Measurements from ENCODE around the gene GLB1L2.
"Not testable (repeated sequence)": the region's sequence is repeated elsewhere in the genome, so short reads cannot be mapped to it uniquely, and the experiment has no call there.

GLB1L2 gene

DNA sequence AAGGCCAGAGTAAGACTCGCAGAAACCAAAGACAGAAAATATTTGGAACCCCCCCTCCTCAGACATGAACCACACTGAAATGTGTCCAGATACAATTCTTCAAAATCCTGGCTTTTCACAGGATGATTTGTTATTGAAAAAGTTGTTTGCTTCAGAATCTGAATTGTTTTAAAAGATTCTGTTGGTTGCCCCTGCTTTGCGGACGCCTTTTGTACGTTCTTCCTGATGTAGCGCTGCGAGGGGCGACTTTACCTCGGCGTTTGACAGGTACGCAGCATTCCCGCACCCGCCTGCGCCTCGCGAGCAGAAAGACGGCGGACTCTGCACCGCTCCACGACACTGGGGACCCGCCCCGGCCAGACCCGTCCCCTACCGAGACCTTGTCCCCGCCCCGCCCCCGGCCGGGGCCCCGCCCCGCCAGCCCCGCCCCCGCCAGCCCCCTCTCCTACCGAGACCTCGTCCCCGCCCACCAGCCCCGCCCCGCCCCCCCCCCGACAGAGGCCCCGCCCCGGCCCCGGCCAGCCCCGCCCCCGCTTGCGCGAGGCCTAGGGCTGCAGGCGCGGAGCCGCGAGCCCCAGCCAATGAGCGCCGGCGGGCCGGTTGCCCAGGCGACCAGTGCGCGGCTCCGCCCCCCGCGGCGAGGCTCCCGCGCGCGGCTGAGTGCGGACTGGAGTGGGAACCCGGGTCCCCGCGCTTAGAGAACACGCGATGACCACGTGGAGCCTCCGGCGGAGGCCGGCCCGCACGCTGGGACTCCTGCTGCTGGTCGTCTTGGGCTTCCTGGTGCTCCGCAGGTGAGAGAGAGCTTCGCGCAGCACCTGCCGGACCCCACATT is at the start of gene GLB1L2:
Gene GLB1L2, plus strand, starts transcription at position 635 of the 835 bp plus-strand sequence. Its CDS starts 74 bp downstream, at position 709.
- peak; percentile 75 for DNase-seq (ENCODE audit: low spot score)

DNA sequence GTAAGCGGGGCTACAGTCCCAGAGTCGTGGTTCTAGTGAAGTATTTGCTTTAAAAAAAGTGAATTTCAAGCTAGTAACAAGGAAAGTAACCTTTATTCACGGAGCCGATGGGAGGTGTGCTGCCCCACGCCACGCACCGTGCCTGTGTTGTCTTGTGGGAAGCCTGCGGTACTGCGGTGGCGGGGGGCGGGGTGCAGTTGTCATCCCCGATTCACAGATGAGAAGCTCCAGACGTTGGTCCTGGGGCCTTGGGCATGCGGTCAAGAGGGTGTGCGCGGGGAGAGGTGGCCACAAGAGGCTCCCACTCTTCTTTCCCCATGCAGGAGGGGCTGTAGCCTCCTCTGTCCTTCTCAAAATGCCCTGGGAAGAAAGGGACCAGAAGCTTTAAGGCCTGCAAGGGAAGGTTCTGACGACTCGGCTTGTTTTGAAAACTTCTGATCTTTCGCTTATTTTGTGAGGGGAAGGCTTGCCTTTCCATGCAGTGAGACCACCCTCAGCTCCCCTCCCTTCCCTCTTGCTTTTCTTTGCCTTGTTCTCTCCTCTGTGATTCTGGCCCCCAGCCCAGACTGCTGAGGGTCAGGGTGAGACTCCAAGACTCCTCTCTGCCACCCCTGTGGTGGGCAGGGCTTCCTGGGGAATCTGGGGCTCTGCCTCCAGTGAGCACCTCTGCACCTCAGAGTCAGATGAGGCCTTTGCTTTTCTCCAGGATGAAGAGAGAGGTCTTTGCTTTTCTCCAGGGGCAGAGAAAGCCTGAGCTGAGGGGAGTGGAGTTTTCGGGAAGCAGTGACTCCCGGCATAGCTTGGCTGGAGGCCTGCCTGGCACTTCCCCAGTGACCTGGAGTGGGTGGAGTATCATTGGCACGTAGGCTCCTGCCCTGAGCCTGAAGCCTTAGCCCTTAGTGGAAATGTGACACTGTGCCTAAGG is 49.4 kb upstream of the GLB1L2 start:
- DNase-seq (ENCODE audit: low spot score) = no peak

- no peak for DNase-seq (ENCODE audit: low spot score)
These were observed 48.1 kb upstream of the GLB1L2 start for GRCh38 chr11:134283461-134284230.

GRCh38 chr11:134284349-134284748 is 47.4 kb upstream of the GLB1L2 start:
- DNase-seq (ENCODE audit: low spot score) = not testable (repeated sequence)

DNA sequence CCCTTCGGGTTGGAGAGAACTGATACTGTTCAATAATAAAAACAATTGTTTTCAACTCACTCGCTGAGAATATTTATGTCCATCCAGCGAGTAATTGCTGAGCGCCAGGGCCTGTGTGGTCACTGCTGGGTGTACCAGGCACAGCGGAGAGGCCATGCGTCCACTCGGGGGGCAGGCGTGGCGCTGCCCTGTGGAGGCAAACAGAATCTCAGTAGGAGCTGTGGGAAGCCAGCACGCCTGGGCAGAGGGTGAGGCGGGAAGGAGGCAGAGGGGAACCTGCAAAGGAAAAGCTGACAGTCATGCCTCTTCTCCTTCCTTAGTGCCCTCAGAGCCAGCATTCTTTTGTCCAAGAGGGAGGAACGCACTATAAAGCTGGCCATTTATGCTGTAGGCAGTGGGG is 44.2 kb upstream of the GLB1L2 start:
- no peak for DNase-seq (ENCODE audit: low spot score)

- no peak for DNase-seq (ENCODE audit: low spot score)
These were observed 43.3 kb upstream of the GLB1L2 start for GRCh38 chr11:134288486-134288885.

- DNase-seq (ENCODE audit: low spot score) = no peak
These were observed 42.6 kb upstream of the GLB1L2 start for GRCh38 chr11:134289167-134289566.

DNA sequence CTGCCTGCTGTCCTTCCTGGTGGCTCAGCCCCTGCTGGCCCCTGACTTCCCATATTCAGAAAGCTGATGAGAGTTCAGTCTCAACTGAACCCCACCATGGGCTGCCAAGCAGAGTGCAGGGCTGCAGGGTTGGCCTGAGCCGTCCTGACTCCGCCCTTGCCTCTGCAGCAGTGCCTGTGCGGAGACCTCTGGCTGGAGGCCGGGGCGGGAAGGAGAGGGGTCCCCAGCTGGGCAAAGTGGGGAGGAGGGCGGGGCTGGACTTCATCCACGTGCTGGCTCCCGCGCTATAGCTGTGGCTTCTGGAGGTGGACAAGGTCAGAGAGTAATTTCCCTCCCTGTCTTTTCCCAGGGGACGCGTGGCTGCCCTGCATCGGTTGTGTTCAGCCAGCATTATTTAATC is 42.0 kb upstream of the GLB1L2 start:
- no peak for DNase-seq (ENCODE audit: low spot score)

DNA sequence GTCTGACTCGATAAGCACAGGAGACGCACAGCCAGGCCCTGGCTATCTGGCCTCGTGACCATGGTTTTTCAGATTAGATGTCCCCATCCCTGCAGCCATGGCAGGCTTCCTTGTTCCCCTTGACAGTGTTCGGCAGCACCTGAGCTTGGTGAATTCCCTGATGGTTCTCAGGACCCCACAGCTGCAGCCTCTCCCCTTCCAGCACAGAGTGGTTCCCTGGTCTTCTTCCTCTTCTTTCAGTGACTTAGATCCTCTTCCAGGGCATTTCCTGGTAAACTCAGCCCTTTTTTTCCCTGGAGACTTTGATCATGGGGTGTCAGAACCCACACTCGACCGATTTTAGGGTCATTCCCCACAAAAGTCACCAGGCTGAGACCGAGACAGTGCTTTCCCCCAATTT is 41.1 kb upstream of the GLB1L2 start:
- no peak for DNase-seq (ENCODE audit: low spot score)

- no peak for DNase-seq (ENCODE audit: low spot score)
These were observed 40.6 kb upstream of the GLB1L2 start for GRCh38 chr11:134291196-134291595.

DNA sequence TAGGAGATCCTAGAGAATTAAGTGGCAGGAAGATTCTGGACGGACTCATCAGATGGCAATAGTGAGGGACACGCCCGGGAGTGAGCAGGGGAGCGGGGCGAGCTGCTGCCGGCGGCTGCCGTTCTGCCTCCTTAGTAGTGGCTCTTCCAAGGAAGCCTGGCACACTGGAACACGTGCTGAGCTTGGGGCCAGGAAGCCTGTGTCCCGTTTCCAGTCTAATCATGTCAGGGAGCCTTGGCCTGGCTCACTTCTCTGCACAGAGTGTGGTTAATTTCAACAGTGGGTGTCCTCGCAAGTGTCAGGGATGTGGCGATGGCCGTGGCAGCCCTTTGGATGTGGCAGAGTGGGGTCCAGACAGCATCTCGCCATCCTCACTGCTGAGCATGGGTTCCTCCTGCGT is 39.1 kb upstream of the GLB1L2 start:
- no peak for DNase-seq (ENCODE audit: low spot score)

DNA sequence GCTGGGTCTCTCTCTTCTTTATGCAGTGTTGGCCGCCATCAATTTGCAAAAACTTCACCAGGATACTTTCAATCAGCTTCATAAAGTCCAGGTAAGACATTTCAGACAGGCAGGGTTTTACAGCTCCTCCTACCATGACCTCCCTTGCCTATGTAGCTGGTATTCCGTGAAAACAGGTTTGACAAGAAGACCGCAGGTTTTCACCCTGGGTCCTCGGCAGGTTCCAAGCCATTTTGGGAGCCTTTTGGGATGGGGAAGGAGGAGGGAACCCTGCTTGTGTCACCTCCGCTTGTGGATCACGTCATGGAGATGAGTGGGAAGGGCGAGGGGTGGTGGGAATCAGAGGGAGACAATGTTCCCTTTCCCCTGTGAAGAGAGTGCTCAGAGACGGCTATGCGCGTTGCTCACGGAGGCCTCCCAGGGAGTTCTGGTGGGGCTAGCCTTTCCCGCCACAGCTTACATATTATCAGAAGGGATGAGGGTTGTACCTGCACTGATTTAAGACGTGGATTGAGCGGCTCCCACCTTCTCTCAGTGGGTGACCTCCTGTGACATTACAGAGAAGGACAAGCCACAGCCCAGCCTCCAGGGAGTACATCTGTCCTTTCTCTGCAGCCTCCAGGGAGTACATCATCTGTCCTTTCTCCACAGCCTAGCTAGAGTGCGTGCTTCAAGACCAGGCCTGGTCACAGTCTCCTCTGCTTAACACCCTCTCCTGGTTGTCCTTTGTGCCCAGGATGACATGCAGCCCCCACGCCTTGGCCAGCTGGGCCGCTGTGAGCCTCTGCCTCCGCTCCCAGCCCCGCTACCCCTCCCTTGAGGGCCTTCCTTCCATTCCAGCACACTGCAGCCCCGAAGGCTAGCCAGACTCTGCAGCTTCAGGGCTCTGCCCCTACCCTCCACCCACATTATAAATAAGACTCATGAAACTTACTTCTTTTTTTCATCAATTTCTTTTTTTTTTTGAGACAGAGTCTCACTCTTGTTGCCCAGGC is 38.4 kb upstream of the GLB1L2 start:
- no peak for DNase-seq (ENCODE audit: low spot score)

GRCh38 chr11:134294664-134295063 is 37.1 kb upstream of the GLB1L2 start:
- DNase-seq (ENCODE audit: low spot score) = no peak

DNA sequence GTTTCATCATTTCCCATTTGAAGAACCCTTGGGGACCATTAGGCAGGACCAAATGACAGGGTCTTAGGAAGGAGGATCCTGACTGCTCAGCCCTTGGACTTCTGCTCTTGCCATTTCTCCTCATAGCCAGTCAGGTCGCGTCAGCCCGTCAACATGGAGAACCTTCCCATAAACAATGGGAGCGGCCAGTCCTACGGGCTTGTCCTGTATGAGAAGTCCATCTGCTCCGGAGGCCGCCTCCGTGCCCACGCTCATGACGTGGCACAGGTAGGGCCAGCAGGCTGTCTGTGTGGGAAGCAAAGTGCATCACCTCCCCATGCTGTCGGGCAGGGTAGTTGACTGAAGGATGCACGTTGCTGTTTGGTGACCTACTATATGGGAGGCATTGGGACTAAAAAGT is 19.6 kb upstream of the GLB1L2 start:
- no peak for DNase-seq (ENCODE audit: low spot score)

- DNase-seq (ENCODE audit: low spot score) = no peak
These were observed 19.0 kb upstream of the GLB1L2 start for GRCh38 chr11:134312807-134313206.

DNA sequence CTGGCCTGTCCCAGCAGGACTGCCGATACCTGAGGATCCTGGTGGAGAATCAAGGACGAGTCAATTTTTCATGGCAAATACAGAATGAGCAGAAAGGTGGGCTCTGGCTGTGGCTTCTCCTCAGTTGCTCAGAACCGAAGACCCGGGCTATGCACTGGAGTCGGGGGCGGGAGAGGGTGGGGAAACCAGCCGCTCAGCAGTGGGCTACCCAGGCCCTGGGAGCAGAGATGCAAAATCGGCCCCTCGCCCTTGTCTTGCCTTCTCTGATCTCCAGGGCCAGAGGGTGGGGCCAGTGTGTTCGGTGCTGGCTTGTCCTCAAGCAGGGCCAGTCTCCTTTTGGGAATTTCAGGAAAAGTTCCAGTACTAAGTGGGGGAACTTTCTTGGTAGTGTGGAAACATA is 18.4 kb upstream of the GLB1L2 start:
- no peak for DNase-seq (ENCODE audit: low spot score)

GRCh38 chr11:134313821-134314607 is 17.8 kb upstream of the GLB1L2 start:
- DNase-seq (ENCODE audit: low spot score) = no peak

GRCh38 chr11:134317103-134317502 is 14.7 kb upstream of the GLB1L2 start:
- no peak for DNase-seq (ENCODE audit: low spot score)

- DNase-seq (ENCODE audit: low spot score) = not testable (repeated sequence)
These were observed 10.4 kb upstream of the GLB1L2 start for GRCh38 chr11:134321373-134321772.

DNA sequence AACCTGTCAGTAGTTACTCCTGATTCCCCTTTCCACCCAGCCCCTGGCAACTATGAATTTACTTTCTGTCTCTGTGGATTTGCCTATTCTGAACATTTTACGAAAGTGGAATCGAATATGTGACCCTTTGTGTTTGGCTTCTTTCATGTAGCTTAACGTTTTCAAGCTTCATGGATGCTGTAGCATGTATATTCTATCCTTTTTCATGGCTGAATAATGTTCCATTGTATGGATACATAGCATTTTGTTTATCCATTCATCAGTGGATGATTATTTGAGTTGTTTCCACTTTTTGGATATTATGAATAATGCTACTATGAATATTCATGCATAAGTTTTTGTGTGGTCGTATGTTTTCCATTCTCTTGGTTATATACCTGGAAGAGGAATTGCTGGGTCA is 9.2 kb upstream of the GLB1L2 start:
- DNase-seq (ENCODE audit: low spot score) = no peak
